ENCODE measurements around the gene SYF2.

SYF2 gene

GRCh38 chr1:25217598-25218232 lies 14.6 kb downstream of the SYF2 start:
- H3K27ac ChIP-seq = no peak overlapping the region
- TF ChIP-seq CTCF (IDR thresholded peaks at IDR 0.05; ENCODE audit: low read depth, low read length, missing control alignments) = no peak
- in situ Hi-C loops (cut with HindIII; ENCODE audit: low pct_ligation_motif_present, low sequenced_read_pairs) = no loop called here
- peaks cover 19% of the 10 kb centered on the region for H3K36me3 ChIP-seq (replicated peaks)
- no peak overlapping the region for H3K4me3 ChIP-seq (ENCODE audit: low read depth, low read length)
- no peak for DNase-seq
- no peaks in the 10 kb centered on the region for H3K27me3 ChIP-seq (replicated peaks)

- Histone ChIP-seq H3K27me3 (replicated peaks) (no peaks in the 10 kb centered on the region), H3K4me3 (ENCODE audit: low read depth, low read length) (no peak overlapping the region), H3K36me3 (replicated peaks) (peaks cover 12% of the 10 kb centered on the region), H3K27ac (no peak overlapping the region)
- TF ChIP-seq CTCF (IDR thresholded peaks at IDR 0.05; ENCODE audit: low read depth, low read length, missing control alignments) = no peak
- in situ Hi-C loops (cut with HindIII; ENCODE audit: low pct_ligation_motif_present, low sequenced_read_pairs) = no loop called here
- DNase-seq = no peak
Measured at GRCh38 chr1:25217015-25217414, 15.3 kb downstream of the SYF2 start.

DNA sequence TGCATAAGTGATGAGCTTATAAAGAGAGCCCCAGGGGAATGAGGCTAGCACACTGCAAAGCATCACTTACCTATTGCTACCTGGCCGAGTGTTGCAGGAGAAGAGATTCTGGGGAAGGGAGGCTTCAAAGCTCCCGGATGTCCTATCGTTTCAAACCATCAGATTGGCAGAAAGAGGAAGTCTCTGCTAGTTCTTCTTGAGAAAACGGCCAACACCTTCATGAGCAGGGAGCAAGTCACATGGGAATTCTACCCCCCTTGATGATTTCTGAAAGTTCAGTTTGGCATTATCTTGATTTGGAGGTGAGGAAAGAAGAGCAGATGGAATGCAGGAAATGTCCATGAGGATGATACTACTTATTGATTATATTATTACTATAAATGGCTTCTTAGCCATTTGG lies 16.2 kb downstream of the SYF2 start:
- peaks cover 7% of the 10 kb centered on the region for H3K36me3 ChIP-seq (replicated peaks)
- in situ Hi-C loops (cut with HindIII; ENCODE audit: low pct_ligation_motif_present, low sequenced_read_pairs) = no loop called here
- H3K4me3 ChIP-seq (ENCODE audit: low read depth, low read length) = no peak overlapping the region
- TF ChIP-seq CTCF (IDR thresholded peaks at IDR 0.05; ENCODE audit: low read depth, low read length, missing control alignments) = no peak
- no peaks in the 10 kb centered on the region for H3K27me3 ChIP-seq (replicated peaks)
- DNase-seq = no peak
- no peak overlapping the region for H3K27ac ChIP-seq

DNA sequence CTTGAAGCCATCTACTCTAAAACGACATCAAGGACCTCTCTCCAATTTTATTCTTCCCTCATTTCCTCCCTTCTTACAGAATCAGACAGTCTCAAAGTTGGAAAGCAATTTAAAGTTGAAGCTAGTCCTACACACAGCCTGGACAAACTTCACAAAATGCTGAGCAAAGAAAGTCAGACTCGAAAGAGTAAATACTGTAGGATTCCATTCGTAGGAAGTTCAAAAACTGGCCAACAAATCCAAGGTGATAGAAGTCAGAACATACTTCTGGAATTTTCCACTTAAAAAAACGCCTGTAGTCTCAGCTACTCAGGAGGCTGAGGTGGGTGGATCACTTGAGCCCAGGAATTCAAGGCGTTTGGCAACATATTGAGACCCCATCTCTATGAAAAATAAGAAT lies 19.6 kb downstream of the SYF2 start:
- Histone ChIP-seq H3K36me3 (replicated peaks) (no peaks in the 10 kb centered on the region), H3K4me3 (ENCODE audit: low read depth, low read length) (no peak overlapping the region), H3K27ac (no peak overlapping the region), H3K27me3 (replicated peaks) (no peaks in the 10 kb centered on the region)
- DNase-seq = no peak
- TF ChIP-seq CTCF (IDR thresholded peaks at IDR 0.05; ENCODE audit: low read depth, low read length, missing control alignments) = no peak
- in situ Hi-C loops (cut with HindIII; ENCODE audit: low pct_ligation_motif_present, low sequenced_read_pairs) = no loop called here

DNA sequence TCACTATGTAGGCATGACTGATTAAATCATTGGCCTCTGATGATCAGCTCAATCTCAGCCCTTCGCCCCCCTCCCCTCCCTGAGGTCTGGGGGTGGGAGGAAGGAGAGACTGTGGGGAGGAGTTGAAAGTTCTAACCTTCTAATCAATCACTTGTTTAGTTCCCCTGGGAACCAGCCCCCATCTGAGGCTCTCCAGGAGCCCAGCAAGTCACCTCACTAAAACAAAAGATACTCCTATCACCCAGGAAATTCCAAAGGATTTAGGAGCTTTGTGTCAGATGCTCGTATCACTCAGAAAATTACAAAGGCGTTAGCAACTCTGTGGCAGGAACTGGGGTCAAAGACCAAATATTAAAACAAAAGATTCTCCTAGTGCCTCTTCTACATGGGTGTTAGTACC lies 21.6 kb downstream of the SYF2 start:
- H3K4me3 ChIP-seq (ENCODE audit: low read depth, low read length) = no peak overlapping the region
- H3K27me3 ChIP-seq (replicated peaks) = no peaks in the 10 kb centered on the region
- no peak for TF ChIP-seq CTCF (IDR thresholded peaks at IDR 0.05; ENCODE audit: low read depth, low read length, missing control alignments)
- H3K36me3 ChIP-seq (replicated peaks) = no peaks in the 10 kb centered on the region
- in situ Hi-C loops (cut with HindIII; ENCODE audit: low pct_ligation_motif_present, low sequenced_read_pairs) = no loop called here
- H3K27ac ChIP-seq = no peak overlapping the region
- DNase-seq = no peak

DNA sequence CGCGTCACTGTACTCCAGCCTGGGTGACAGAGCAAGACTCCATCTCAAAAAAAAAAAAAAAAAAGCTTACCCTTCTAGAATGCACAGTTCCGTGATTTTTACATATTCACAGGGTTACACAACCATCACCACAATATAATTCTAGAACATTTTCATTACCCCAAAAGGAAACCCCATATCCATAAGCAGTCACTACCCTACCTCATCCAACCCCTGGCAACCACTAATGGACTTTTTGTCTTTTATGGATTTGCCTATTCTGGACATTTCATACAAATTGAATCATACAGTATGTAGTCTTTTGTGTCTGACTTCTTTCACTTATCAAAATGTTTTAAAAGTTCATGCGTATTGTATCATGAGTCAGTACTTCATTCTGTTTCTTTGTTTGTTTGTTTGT lies 22.8 kb downstream of the SYF2 start:
- H3K27me3 ChIP-seq (replicated peaks) = no peaks in the 10 kb centered on the region
- no peak for TF ChIP-seq CTCF (IDR thresholded peaks at IDR 0.05; ENCODE audit: low read depth, low read length, missing control alignments)
- DNase-seq = no peak
- in situ Hi-C loops (cut with HindIII; ENCODE audit: low pct_ligation_motif_present, low sequenced_read_pairs) = no loop called here
- no peaks in the 10 kb centered on the region for H3K36me3 ChIP-seq (replicated peaks)
- no peak overlapping the region for H3K27ac ChIP-seq
- no peak overlapping the region for H3K4me3 ChIP-seq (ENCODE audit: low read depth, low read length)
